EL (cell line): ENCODE data around the gene LIN7A.
"Not testable (repeated sequence)": the region's sequence is repeated elsewhere in the genome, so short reads cannot be mapped to it uniquely, and the experiment has no call there.

Experiments
- DNase-seq: peaks from one replicate; pipeline ENCODE4 v3.0.0-alpha.2; 2016

The LIN7A gene

DNA sequence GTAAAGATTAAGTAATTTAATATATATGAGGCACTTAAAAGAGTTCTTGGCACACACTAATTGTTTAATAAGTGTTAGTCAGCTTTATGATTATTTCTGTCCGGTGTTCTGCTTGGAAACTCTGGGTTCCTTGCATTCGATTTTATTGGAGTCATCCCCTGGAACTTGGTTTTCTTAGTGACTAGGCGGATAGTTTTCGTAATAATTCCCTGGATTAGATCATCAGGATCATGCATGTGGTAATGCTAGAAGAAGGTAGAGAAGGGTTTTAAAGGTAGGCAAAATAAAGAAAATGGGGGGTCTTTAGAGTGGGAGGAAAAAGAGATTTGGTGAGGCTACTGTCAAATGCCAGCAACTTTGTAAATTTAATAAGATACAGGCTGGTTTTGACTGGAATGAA is 132.6 kb downstream of the LIN7A start:
- DNase-seq, result peak; percentile 9

DNA sequence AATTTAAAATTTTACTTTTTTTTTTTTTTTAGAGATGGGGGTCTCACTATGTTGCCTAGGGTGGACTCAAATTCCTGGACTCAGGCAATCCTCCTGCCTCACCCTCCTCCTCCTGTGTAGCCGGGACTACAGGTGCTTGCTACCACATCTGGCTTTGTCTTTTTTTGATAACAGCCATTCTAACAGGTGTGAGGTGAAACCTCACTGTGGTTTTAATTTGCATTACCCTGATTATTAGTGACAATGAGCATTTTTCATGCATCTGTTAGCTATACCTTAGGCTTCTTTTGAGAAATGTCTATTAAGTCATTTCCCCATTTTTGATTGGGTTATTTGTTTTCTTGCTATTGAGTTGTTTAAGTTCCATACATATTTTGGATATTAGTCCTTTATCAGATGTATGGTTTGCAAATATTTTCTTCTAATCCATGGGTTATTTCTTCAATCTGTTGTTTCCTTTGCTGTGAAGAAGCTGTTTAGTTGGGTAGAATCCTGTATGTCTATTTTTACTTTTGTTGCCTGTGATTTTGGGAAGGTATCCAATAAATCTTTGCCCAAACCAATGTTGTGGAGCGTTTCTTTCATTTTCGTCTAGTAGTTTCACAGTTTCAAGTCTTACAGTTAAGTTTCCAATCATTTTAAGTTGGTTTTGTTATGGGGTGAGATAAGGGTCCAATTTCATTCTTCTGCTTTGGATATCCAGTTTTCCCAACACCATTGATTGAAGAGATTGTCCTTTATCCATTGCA is 134.9 kb downstream of the LIN7A start:
- no peak for DNase-seq

DNA sequence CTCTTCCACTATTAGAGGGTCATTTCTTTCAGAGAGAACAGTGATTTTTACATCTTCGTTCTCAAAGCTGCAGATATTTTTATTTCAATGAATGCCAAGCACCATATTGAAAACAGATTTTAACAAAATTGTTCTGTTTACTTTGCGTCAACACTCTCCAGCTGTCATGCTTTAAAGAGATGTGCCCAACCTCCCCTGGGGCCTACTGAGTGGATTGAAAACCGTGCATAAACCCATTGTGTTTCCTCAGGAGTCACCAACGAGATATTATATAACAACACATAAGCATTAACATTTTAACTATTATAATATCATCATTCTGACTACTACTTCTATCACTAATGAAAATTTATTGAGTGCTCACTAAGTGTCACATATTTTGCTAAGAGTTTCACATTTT is 139.5 kb downstream of the LIN7A start:
- no peak for DNase-seq

DNA sequence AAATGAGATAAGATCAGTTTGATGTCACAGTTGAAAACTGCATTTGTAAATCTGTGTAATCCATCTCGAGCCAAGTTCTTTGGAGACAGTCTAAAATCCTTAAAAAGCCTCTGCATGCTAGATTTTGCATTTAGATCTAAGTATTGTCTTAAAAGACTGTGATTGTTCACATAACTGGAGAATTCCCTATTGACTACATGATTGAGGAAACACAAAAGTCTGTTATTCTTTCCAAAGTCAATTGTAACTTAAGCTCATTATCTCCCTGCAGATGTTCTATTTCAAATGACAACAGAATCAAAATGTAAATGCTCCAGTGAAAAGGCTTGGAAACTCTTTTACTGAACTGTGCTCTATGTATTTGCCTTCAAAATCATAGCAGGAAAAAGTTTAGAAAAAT is 143.2 kb downstream of the LIN7A start:
- DNase-seq, result no peak

DNA sequence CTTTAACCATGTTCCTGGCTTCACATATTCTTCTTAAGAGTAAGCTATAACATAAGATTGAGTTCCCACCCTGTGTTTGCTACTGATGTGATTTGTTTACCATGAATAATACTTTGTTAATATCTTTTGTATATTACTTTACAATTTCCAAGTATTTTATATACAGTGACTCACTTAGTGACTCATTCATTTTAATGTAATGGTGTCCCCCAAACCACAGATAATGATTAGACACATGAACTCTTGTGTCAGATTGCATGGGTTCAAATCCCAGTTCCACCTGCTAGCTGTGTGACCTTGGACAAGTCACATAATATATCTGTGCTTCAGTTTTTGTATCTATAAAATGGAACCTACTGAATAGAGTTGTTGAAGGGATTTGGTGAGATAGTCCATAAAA is 144.9 kb downstream of the LIN7A start:
- DNase-seq, result peak; percentile 12

DNA sequence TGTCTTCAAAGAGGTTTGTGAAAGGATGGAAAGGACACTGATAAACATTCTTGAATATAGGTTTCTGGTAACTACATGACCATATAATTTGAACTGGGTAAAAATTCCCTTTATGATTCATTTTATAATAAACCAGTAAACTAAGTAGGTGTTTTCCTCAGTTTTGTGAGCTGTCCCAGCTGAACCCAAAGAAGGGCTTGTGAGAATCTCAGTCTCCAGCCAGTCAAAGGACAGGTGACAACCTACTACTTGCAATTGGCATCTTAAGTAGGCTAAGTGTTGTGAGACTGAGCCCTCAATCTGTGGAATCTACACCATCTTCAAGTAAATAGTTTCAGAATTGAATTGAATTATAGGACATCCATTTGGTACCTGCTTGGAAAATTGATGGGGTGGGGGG is 145.9 kb downstream of the LIN7A start:
- no peak for DNase-seq

DNA sequence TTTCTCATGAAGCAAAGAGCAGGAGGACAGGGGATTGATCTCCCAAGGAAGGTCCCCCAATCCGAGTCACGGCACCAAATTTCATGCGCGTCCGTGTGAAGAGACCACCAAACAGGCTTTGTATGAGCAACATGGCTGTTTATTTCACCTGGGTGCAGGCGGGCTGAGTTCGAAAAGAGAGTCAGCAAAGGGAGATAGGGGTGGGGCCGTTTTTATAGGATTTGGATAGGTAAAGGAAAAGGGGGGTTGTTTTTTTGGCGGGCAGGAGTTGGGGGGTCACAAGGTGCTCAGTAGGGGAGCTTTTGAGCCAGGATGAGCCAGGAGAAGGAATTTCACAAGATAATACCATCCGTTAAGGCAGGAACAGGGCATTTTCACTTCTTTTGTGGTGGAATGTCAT is 149.3 kb downstream of the LIN7A start:
- DNase-seq, result not testable (repeated sequence)

DNA sequence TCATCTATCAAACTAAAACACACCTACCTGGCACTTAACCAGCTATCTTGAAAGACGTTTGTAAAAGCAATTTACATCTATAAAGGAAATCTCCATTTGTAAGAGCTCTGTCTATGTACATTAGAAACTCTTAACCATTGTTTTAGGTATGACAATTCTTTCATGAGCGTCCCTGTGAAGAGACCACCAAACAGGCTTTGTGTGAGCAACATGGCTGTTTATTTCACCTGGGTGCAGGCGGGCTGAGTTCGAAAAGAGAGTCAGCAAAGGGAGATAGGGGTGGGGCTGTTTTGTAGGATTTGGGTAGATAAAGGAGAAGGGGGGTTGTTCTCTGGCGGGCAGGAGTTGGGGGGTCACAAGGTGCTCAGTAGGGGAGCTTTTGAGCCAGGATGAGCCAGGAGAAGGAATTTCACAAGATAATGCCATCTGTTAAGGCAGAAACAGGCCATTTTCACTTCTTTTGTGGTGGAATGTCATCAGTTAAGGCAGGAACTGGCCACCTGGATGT is 154.7 kb downstream of the LIN7A start:
- DNase-seq, result not testable (repeated sequence)

DNA sequence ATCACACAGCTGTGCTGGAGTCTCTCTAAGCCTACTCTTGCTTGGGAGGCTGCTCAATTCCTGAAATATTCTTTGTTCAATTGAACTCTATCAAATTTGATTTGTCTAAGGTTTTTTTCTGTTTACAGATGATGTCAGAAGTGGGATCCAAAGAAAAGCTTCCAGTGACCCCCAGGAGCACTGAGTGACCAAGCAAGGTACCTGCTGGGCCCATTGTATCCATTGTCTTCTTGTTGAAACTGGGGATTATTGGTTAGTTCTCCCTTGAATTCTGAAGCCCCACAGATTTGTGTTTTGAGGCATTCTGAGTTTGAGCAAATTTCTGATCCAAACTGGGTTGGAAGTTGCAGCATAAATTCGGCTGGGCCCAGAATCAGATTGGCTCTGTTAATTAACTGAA is 156.4 kb downstream of the LIN7A start:
- no peak for DNase-seq

DNA sequence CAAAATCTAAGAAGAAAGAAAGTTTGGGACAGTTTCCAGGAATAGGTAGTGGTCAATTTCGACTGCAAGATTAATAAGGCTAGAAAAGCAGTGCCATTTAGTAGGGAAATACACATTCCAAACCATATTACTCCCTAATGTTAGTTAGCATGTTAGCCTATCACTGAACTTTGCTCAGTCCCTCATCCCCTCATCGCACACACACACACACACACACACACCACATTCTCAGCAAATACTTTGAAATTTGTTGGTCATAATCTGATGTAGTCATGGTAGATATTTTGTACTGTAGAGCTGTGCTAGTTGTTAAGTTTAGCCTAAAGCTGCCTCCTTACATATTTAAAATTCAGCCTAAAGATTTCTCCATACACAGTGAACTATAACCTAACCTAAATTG is 157.0 kb downstream of the LIN7A start:
- DNase-seq, result no peak

DNA sequence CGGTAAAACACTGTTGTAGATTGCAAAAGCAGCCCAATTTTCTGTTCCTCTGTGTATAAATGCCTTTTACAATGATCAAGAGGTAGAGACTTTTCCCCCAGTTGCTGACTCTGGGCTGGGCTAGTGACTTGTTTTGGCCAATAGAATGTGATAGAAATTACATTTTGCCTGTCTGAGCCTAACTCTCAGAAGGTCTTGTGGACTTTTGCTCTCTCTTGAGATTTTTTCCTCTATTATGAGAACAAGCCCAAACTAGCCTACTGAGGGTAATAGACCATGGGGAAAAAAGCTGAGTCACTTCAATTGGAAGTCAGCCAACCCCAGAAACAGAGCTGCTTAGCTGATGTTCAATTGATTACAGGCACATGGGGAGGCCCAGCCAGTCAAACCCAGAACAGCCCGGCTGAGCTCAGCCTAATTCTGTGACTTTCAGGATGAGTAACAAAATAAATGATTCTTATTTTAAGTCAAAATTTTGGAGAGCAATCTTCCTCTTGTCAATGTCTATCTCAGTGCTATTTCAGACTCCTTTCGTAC is 159.7 kb downstream of the LIN7A start:
- peak; percentile 89 for DNase-seq

DNA sequence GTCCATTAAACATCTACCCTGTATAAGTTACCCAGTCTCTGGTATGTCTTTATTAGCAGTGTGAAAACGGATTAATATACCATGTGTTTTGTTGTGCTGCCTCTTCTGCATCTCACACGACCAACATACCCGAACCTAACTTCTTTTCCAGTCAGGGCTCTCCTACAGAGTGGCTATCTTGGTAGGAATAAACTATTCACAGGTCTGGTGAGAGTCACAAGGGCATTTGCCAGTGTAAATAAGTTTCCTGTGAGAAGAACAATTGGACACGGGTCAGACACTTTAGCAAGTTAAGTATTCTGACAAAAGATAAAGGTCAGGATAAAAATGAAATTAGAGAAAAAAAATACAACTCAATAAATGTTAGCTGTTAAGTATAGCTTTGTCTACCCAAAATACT is 160.1 kb downstream of the LIN7A start:
- DNase-seq, result no peak

DNA sequence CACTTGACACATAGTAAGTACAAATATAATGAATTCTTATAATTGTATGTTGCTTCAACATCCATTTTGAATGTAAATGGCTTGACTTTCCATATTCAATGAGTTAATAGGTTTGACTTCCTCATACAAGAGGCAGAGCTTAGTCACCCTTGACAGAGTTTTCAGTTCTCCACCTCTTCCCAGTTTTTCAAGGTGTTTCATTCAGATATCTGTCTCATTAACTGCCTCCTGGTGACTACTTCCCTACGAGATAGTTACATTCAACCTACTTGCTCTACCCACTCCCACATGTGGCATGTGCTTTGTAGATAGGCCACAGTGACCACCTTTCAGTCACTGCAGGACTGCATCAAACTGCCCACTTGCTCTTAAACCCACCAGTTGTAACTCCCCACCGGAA is 161.0 kb downstream of the LIN7A start:
- no peak for DNase-seq

DNA sequence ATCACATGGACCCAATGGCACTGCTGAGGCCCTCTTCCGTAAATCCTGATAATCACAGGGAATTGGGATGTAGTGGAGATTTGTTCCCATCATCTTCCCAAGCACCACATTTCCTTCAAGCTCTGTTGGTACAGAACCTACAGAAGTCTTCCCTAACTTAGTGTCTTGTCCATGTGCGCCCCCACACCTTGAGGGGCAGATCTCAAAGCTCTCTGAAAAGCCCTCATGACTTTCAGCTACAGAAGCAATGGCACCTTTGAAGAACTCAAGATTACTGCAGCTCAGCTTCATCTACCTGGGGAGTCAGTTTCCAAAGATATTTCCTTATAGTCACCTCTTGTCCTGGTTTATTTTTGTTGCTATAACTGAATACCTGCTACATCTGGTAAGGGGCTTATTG is 166.8 kb downstream of the LIN7A start:
- no peak for DNase-seq

DNA sequence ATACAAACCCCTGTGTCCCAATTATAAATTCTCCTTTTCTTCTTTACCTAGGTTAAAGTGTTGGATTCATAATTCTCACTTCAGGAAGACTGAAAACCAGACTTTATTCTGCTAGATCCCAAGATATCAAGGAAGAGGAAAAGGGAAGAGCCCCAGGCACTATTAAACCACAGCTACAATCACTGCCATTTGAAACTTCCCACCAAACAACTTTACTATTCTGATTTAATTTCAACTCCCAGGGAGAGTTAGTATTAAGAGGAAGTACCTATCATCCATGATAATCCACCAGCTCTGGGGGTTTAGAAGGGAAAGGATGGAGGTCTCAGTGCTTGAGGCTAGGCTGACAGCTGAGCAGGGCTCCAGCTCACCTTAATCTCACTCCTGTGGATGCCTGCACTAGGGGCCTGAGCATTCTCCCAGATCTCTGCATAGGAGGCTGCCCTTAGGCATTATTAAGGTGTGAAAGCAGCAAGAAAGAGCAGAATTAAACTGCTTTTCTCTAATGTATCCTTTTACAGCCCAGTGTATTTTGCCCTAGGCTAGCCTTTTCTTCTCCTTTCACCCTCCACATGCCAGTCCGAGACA is 168.1 kb downstream of the LIN7A start:
- DNase-seq, result no peak

DNA sequence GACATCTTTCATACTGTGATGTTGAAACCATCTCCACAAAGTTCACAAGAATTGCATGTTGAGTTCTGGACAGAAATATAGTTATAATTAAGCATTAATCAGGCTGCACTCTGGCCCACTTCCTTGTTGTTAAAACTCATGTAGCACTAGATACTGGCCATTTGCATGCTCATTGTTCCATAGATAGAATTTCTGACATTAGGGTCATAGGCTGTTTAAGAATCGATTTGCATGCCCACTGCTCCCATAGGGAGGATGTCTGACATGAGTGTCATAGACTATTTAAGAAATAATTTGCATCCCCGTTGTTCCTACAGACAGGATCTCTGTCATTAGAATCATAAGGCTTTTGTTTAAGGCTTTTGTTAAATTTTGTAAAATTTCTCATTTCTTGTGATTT is 170.8 kb downstream of the LIN7A start:
- DNase-seq, result no peak

DNA sequence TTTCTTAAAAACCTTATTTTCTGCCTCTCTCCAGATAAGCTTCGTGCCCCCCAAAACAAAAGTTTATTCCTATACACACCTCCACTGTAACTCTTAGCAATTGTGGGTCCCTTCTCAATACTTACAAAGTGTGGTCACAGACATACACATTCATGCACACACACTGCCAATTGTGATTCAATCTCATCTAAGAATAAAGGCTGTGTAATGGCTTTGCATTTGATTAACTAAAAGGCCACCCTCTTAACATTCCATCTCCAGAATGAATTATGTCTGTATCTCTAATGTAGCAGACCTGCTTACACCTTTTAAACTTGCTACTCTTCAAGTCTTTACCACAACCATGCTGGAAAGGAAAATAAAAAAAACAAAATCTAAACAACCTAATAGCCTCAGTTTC is 171.5 kb downstream of the LIN7A start:
- DNase-seq, result no peak

DNA sequence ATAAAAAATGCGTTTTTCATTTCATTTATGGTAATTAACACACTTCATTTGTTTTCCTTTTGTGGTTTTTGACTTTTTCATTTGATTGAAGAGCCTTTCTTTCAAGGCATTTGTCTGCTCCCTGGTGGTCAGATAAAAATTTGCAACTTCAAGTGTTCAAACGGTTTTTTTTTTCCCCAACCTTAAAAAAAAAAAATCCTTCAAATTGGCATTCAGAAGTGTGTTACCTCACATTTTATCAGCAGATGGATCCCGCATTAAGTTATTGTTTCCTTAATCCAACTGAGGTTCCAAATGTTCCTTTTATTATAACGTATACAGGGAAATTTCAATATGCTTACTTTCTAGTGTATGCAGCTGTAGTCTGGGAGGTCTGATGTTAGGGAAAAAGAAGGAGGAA is 173.9 kb downstream of the LIN7A start:
- peak; percentile 70 for DNase-seq

DNA sequence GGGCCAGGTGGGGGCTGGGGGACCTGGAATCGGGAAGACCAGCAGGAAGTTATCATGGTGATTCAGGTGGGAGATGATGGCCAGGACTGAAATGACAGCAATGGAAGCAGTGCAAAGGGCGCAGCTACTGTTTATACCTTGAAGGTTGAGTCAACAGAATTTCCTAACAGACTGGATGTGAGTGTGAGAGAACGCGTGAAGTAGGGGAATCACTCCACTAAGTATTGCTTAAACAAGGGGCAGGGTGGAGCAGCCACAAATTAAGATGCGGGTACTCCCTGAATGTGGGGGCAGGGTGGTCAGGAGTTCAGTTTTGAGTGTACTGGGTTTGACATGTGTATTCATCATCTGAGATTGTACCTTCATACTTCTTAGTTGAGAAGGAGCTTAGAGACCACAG is 175.9 kb downstream of the LIN7A start:
- DNase-seq, result no peak

DNA sequence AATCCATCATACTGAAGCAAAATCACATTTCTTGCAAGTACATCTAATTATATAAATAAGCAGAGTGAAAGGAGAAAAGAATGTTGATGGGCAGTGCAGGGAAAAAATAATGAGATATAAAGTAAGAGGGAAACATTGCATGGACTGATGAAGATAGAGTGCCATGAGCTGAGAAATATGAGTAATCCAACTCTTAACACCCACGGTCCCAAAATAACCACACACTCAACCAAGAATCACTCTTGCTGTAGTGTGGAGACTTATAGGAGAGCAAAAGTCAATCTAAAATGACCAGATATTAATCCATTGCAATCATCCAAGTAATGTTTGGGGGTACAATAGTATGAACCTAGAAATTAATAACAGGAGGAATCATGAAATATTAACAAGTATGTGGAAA is 180.9 kb downstream of the LIN7A start:
- DNase-seq, result peak; percentile 27

DNA sequence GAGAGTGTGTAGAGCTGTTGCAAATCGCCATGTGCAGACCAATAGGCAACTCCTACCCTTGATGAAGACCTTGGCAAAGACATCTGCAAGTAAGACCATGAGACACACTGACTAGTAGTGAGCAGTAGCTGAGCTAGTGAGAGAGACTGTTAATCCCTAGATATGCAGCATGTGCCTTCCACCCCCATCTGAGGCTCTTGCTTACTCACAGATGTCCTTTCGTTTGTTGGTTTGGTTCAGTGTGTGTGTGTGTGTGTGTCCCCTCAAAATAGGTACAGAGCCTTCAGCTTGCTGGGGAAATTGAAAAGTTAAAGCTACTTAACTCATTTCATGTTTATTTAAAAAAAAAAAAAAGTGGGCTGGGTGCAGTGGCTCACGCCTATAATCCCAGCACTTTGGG is 183.5 kb downstream of the LIN7A start:
- no peak for DNase-seq

DNA sequence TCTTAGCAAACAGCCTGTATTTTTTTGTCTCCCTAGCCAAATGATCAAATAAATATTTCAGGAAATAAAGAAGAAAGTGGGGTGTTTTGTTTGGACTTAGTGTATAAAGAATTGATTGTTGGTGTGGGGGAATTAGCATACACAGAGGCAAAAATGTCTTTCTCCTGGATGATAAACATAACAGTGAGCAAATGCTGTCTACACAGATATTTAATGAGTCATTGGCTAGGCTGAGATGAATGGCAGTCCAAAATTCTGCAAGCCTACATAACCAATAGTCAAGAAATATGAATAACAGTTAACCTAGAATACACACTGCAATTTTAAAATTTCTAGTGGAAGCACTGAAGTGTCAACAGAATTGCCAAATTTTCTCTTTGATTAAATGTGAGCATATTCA is 185.3 kb downstream of the LIN7A start:
- DNase-seq, result peak; percentile 34

DNA sequence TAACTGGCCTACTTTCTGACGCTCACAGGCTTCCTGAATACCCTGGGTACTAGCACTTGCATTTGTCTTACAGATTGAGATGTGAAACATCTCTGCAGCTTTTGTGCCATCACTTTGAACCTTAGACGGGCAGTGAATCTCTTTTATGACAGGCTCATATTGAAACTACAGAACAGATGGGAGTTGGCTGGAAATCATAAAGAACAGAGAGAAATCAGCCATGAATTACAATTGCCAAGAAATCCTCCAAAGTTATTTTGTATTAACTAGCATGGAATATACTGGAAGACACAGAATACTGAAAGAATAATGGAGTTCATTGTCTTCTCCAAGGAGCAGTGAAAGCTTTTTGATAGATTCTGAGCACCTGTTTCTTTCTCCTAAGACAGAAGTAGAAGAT is 188.3 kb downstream of the LIN7A start:
- no peak for DNase-seq

DNA sequence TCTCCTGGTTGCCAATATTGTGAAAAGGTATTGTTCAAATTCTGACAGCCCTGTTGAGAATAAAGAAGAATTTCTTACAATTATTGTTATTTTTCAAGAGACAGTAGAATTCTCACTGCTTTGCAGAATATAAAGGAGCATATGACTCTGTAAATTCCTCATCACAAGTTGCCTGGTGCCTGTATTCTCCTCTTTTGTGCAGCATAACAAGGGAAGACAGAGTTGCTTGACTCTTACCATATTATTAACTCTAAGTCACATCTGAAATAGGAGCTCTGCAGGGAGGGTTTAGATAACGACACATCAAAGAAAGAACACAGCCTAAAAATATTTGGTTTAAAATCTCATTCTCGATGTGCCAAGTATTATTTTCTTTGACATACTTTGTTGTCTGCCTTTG is 189.9 kb downstream of the LIN7A start:
- no peak for DNase-seq
